ENCODE data around the gene FAM72A.
A peak's percentile ranks its signal among the peaks of the same experiment; 100 is the strongest.
"Not testable (repeated sequence)": the region's sequence is repeated elsewhere in the genome, so short reads cannot be mapped to it uniquely, and the experiment has no call there.

Gene FAM72A

DNA sequence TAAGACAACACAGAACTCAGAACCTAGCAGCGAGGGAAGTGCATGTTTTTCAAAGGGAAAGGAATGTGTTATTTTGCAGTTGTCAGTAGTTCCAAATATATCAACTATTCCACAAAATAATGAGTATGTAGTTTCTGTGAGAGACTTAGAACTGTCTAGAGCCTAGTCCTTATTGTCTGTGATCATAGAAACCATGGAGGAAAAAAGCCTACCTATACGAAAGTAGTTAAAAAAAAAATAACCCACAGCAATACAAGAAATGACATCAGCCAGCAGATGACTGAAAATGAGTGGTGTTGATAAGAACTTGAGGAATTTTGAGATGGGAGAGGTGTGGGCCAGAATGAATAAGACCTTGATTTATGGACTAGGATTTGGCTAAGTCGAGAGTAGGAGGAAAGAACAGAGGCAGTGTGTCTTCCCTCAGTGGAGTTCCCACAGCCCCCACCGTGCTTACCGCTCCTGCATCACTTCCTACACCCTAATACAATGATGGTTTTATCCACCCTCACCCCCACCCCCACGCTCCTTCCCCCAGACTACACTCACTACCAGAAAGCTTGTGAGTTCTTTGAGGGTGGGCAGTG is 21.6 kb upstream of the FAM72A start:
- H3K36me3 ChIP-seq = not testable (repeated sequence)

GRCh38 chr1:206221585-206221984 is 18.9 kb upstream of the FAM72A start:
- not testable (repeated sequence) for H3K4me1 ChIP-seq (ENCODE audit: control insufficient read depth in 1 of 2, insufficient read depth in 1 of 2, low read depth in 1 of 2, low read length in 1 of 2); H3K4me3 ChIP-seq (ENCODE audit: low read depth in 1 of 2, low read length in 1 of 2); H3K27ac ChIP-seq; H3K27me3 ChIP-seq; H3K36me3 ChIP-seq; H3K9me3 ChIP-seq

More for the DNA sequence above, 21.6 kb upstream of the FAM72A start:
- not testable (repeated sequence) for H3K27ac ChIP-seq; H3K4me3 ChIP-seq (ENCODE audit: low read depth in 1 of 2, low read length in 1 of 2); H3K4me1 ChIP-seq (ENCODE audit: control insufficient read depth in 1 of 2, insufficient read depth in 1 of 2, low read depth in 1 of 2, low read length in 1 of 2); H3K27me3 ChIP-seq; H3K9me3 ChIP-seq

GRCh38 chr1:206220332-206221000 is 17.8 kb upstream of the FAM72A start:
- not testable (repeated sequence) for H3K36me3 ChIP-seq
- H3K27ac ChIP-seq = peak overlapping the region; percentile 49

DNA sequence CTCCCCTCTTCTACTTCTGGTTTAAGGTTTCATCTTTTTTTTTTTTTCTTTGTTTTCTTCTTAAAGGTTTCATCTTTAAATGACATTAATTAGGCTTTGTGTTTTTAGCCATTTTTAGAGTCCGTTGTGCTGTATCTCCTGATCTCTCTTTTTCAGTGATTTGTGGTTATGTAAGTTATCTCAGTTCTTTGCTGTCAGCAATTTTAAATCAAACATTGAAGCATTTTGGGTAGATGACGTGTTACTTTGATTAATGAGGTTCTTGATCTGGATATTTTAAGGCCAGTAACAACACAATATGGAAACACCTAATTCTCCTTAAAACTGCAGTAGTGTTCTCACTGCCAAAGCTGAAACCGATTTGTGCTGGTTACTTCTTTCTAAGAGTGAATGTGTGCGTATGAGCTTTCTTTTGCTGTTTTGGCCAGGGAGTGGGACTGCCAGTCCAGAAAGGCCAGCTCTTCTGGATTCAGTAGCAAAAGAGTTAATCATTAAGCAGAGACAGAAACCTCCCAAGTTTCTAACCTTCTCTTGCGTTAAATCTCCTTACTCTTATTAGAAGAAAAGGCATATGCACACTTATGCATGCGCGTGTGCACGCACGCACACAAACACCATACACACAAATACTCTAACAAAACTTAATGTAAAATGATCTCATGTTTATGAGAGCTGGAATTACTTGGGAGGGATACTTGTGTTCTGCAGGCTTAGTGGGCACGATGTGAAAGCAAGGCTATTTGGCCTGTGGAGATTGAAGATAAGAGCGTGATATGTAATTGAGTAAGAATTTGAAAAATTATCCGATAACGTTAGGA is 17.1 kb upstream of the FAM72A start:
- not testable (repeated sequence) for H3K9me3 ChIP-seq; H3K27me3 ChIP-seq; H3K4me3 ChIP-seq (ENCODE audit: low read depth in 1 of 2, low read length in 1 of 2); H3K36me3 ChIP-seq; H3K27ac ChIP-seq
- H3K4me1 ChIP-seq (ENCODE audit: control insufficient read depth in 1 of 2, insufficient read depth in 1 of 2, low read depth in 1 of 2, low read length in 1 of 2) = peaks cover 5 to 11% of the 10 kb centered on the region in 2 experiments

More at GRCh38 chr1:206220332-206221000, 17.8 kb upstream of the FAM72A start:
- not testable (repeated sequence) for H3K4me3 ChIP-seq (ENCODE audit: low read depth in 1 of 2, low read length in 1 of 2); H3K27me3 ChIP-seq; H3K9me3 ChIP-seq
- peaks cover 5 to 11% of the 10 kb centered on the region in 2 experiments for H3K4me1 ChIP-seq (ENCODE audit: control insufficient read depth in 1 of 2, insufficient read depth in 1 of 2, low read depth in 1 of 2, low read length in 1 of 2)

- H3K4me1 ChIP-seq (ENCODE audit: control insufficient read depth in 1 of 2, insufficient read depth in 1 of 2, low read depth in 1 of 2, low read length in 1 of 2) = peaks cover 5 to 11% of the 10 kb centered on the region in 2 experiments
- H3K4me3 ChIP-seq (ENCODE audit: low read depth in 1 of 2, low read length in 1 of 2); H3K27ac ChIP-seq; H3K9me3 ChIP-seq; H3K27me3 ChIP-seq; H3K36me3 ChIP-seq: not testable (repeated sequence)
Observed at GRCh38 chr1:206218765-206219164, 16.1 kb upstream of the FAM72A start.

GRCh38 chr1:206218285-206218684 is 15.6 kb upstream of the FAM72A start:
- not testable (repeated sequence) for H3K27me3 ChIP-seq; H3K9me3 ChIP-seq; H3K27ac ChIP-seq; H3K4me3 ChIP-seq (ENCODE audit: low read depth in 1 of 2, low read length in 1 of 2); H3K36me3 ChIP-seq
- H3K4me1 ChIP-seq (ENCODE audit: control insufficient read depth in 1 of 2, insufficient read depth in 1 of 2, low read depth in 1 of 2, low read length in 1 of 2) = peaks cover 5 to 11% of the 10 kb centered on the region in 2 experiments

DNA sequence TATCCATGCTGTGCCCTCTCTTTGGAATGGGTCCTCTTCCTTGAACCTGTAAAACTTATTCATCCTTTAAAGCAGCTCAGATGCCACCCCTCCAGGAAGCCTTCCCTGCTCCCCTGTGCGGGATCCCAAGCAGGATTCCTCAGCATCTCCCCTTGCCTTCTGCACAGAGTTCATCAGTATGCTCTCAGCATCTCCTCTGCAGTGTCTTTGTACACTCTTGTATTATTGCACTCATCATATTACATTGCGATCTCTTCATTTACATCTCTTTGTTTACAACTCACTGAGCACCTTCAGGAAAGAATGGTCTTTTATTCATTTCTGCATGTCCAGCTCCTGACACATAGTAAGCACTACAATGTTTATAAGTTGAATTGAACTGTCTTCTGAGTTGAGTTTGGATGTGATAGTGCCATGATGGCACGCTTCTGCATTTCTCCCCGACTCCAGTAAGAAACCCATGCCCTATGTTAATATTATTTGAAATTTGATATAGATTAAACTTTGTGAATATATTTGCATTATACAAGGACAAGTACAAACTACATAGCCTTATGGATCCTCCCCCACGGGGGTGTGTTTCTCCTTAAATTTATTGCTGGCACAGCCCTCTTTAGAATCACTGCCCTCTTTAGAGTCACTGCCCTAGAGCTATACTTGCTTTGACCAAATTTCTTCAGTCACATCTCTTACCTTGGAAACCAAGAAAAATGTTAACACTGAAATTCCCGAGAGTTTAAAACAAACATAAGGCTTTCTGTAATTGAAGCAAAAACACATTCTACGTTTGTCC is 13.2 kb upstream of the FAM72A start:
- not testable (repeated sequence) for H3K36me3 ChIP-seq; H3K4me1 ChIP-seq (ENCODE audit: control insufficient read depth in 1 of 2, insufficient read depth in 1 of 2, low read depth in 1 of 2, low read length in 1 of 2); H3K4me3 ChIP-seq (ENCODE audit: low read depth in 1 of 2, low read length in 1 of 2); H3K27me3 ChIP-seq; H3K9me3 ChIP-seq
- H3K27ac ChIP-seq = peak overlapping the region; percentile 71

GRCh38 chr1:206210802-206211201 is 8.2 kb upstream of the FAM72A start:
- not testable (repeated sequence) for H3K27ac ChIP-seq; H3K4me3 ChIP-seq (ENCODE audit: low read depth in 1 of 2, low read length in 1 of 2); H3K27me3 ChIP-seq; H3K9me3 ChIP-seq; H3K4me1 ChIP-seq (ENCODE audit: control insufficient read depth in 1 of 2, insufficient read depth in 1 of 2, low read depth in 1 of 2, low read length in 1 of 2); H3K36me3 ChIP-seq

DNA sequence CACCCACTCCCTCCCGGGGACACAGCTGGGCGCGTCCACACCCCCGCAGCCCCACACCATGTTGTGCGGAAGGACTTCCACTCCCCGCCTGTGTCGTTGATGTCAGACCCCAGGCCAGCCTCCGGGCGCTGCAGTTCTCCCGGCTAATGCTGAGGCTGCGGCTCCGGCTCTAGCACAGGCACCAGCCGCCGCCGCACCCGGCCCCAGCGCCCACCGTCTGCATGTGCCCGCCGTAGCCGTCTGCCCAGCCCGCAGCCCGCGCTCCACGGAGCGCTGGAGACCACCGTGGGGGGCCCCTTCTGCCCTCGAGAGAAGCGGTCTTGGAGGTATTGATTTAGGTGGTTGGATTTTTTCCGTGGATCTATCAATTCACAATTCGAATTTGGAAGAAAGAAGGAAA is 2.9 kb upstream of the FAM72A start:
- H3K4me3 ChIP-seq (ENCODE audit: low read depth in 1 of 2, low read length in 1 of 2) = not testable (repeated sequence)

GRCh38 chr1:206204871-206205270 is 2.2 kb upstream of the FAM72A start:
- H3K36me3 ChIP-seq; H3K4me1 ChIP-seq (ENCODE audit: control insufficient read depth in 1 of 2, insufficient read depth in 1 of 2, low read depth in 1 of 2, low read length in 1 of 2); H3K9me3 ChIP-seq; H3K27me3 ChIP-seq; H3K27ac ChIP-seq: not testable (repeated sequence)
- H3K4me3 ChIP-seq (ENCODE audit: low read depth in 1 of 2, low read length in 1 of 2) = peak overlapping the region; percentile 47 to 61

More for the DNA sequence above, 2.9 kb upstream of the FAM72A start:
- H3K4me1 ChIP-seq (ENCODE audit: control insufficient read depth in 1 of 2, insufficient read depth in 1 of 2, low read depth in 1 of 2, low read length in 1 of 2); H3K27ac ChIP-seq; H3K9me3 ChIP-seq; H3K27me3 ChIP-seq; H3K36me3 ChIP-seq: not testable (repeated sequence)

GRCh38 chr1:206204159-206204511 is 1.5 kb upstream of the FAM72A start:
- not testable (repeated sequence) for H3K27me3 ChIP-seq; H3K9me3 ChIP-seq; H3K27ac ChIP-seq; H3K36me3 ChIP-seq; H3K4me1 ChIP-seq (ENCODE audit: control insufficient read depth in 1 of 2, insufficient read depth in 1 of 2, low read depth in 1 of 2, low read length in 1 of 2)
- peak overlapping the region in 1 of 2 experiments; percentile 31 for H3K4me3 ChIP-seq (ENCODE audit: low read depth in 1 of 2, low read length in 1 of 2)

- H3K4me3 ChIP-seq (ENCODE audit: low read depth in 1 of 2, low read length in 1 of 2) = peak within 1 kb of the TSS; percentile 59 to 70
- not testable (repeated sequence) for H3K4me1 ChIP-seq (ENCODE audit: control insufficient read depth in 1 of 2, insufficient read depth in 1 of 2, low read depth in 1 of 2, low read length in 1 of 2); H3K27me3 ChIP-seq; H3K9me3 ChIP-seq; H3K36me3 ChIP-seq
- peak within 1 kb of the TSS; percentile 75 for H3K27ac ChIP-seq
Observed at GRCh38 chr1:206203364-206204158, 922 bp upstream of the FAM72A start, which contains the start of gene SRGAP2. TSS of gene SRGAP2 (plus strand) at chr1:206203541. CDS start at chr1:206205971, 2,430 bp downstream.
